Vagina (tissue), 2 donors: ENCODE measurements around the gene OLFM1. TPM values are rescaled to one million over a fixed set of nuclear protein-coding genes. Genes with fewer than 3 reads are reported as not detected.

ENCODE experiments used
- DNase-seq, 2 donors: peaks; one replicate each; pipeline ENCODE4 v3.0.0-alpha.2; 2017; ENCODE audit errors: extremely low spot score in 2 of 2
- H3K27ac ChIP-seq: fragments of 200-600 bp; sonication (generic); one replicate; pipeline ENCODE4 v1.5.1; 2019
- H3K27me3 ChIP-seq: fragments of 200-600 bp; sonication (generic); one replicate; pipeline ENCODE4 v1.5.1; 2019
- H3K36me3 ChIP-seq, 2 donors: fragments of 200-600 bp; sonication (generic); one replicate each; pipeline ENCODE4 v1.5.1; 2017 to 2019
- H3K4me1 ChIP-seq: fragments of 200-600 bp; sonication (generic); one replicate; pipeline ENCODE4 v1.5.1; 2019
- H3K4me3 ChIP-seq, 2 donors: fragments of 200-600 bp; sonication (generic); 1 replicate in 1 of 2; 2 replicates in 1 of 2; pipeline ENCODE4 v1.5.1; 2016 to 2019
- H3K9me3 ChIP-seq: fragments of 200-600 bp; sonication (generic); one replicate; pipeline ENCODE4 v1.5.1; 2019
- CTCF ChIP-seq, 3 experiments: fragments of 450-650 bp in 2 of 3; fragments of 200-600 bp in 1 of 3; sonication (generic) in 1 of 3; IDR thresholded peaks; one replicate each; pipeline ENCODE4 v1.5.1; 2017 to 2019; ENCODE audit warnings: antibody characterized with exemption in 3 of 3, mild to moderate bottlenecking in 2 of 3, moderate library complexity in 2 of 3
- POLR2A ChIP-seq, 2 donors: fragments of 450-650 bp; IDR thresholded peaks; one replicate each; pipeline ENCODE4 v1.6.1; 2017; ENCODE audit warnings: antibody characterized with exemption in 2 of 2, mild to moderate bottlenecking in 2 of 2, moderate library complexity in 2 of 2
- POLR2AphosphoS5 ChIP-seq, 2 donors: sonication (generic); formaldehyde crosslinking; IDR thresholded peaks; one replicate each; pipeline ENCODE4 v1.9.0; 2017; ENCODE audit warnings: antibody characterized with exemption in 2 of 2, mild to moderate bottlenecking in 2 of 2, low read depth in 1 of 2; ENCODE audit not compliant: insufficient read depth in 1 of 2
- intact Hi-C: fragments of 100-400 bp; cut with DNase I; formaldehyde crosslinking; loops from one replicate; pipeline ENCODE4 v1.15.1; 2023
- total RNA-seq: library from RNA; depleted of rRNA; stranded (reverse); fragments of >200 nt; gene quantifications from one replicate; pipeline ENCODE4 v1.2.3, GENCODE V29; 2016

Gene OLFM1
- total RNA-seq, 1 donor from 2014 or later = 39.0 TPM

DNA sequence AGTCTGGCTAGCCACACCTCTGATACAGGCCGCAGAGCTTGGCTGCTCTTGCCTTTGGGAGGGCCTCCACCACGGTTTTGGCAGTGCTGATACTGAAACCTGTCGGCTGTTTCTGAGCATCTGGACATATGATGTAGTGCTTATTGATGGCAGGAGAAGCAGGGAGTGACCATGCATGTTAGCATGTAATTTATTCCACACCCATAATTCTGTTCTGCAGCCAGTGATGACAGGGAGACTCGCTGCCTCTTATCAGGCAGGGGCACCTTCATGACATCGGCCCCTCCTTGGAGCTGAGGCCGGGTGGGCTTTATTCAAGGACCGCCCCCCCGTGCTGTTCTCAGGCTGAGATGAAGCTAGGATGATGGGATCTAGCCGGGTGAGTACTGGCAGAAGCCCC lies 49.0 kb downstream of the OLFM1 start:
- H3K4me1 ChIP-seq = peaks cover 20% of the 10 kb centered on the region
- H3K36me3 ChIP-seq = no peaks in the 10 kb centered on the region
- no peak overlapping the region for H3K27ac ChIP-seq
- H3K9me3 ChIP-seq = no peaks in the 10 kb centered on the region
- intact Hi-C loops = no loop called here
- TF ChIP-seq POLR2A (IDR thresholded peaks at IDR 0.05) (no peak), CTCF (IDR thresholded peaks at IDR 0.05) (no peak), POLR2AphosphoS5 (IDR thresholded peaks at IDR 0.05; ENCODE audit: insufficient read depth in 1 of 2, low read depth in 1 of 2) (no peak)
- H3K4me3 ChIP-seq = no peak overlapping the region
- no peaks in the 10 kb centered on the region for H3K27me3 ChIP-seq
- no peak for DNase-seq

GRCh38 chr9:135136991-135137832 lies 49.7 kb downstream of the OLFM1 start:
- no peak for TF ChIP-seq POLR2A (IDR thresholded peaks at IDR 0.05)
- peak; percentile 17 to 32 for TF ChIP-seq POLR2AphosphoS5 (IDR thresholded peaks at IDR 0.05; ENCODE audit: insufficient read depth in 1 of 2, low read depth in 1 of 2)
- intact Hi-C loops = no loop called here
- no peaks in the 10 kb centered on the region for H3K27me3 ChIP-seq
- H3K4me3 ChIP-seq = no peak overlapping the region
- no peaks in the 10 kb centered on the region for H3K36me3 ChIP-seq
- DNase-seq = no peak
- H3K9me3 ChIP-seq = no peaks in the 10 kb centered on the region
- H3K27ac ChIP-seq = peak overlapping the region; percentile 15
- H3K4me1 ChIP-seq = peaks cover 20% of the 10 kb centered on the region

GRCh38 chr9:135138078-135138855 lies 50.8 kb downstream of the OLFM1 start:
- peaks cover 20% of the 10 kb centered on the region for H3K4me1 ChIP-seq
- intact Hi-C loops = no loop called here
- H3K27ac ChIP-seq = no peak overlapping the region
- H3K9me3 ChIP-seq = no peaks in the 10 kb centered on the region
- H3K27me3 ChIP-seq = no peaks in the 10 kb centered on the region
- no peak overlapping the region for H3K4me3 ChIP-seq
- no peaks in the 10 kb centered on the region for H3K36me3 ChIP-seq
- no peak for TF ChIP-seq POLR2A (IDR thresholded peaks at IDR 0.05)
- TF ChIP-seq POLR2AphosphoS5 (IDR thresholded peaks at IDR 0.05; ENCODE audit: insufficient read depth in 1 of 2, low read depth in 1 of 2) = no peak
- no peak for TF ChIP-seq CTCF (IDR thresholded peaks at IDR 0.05)
- no peak for DNase-seq

DNA sequence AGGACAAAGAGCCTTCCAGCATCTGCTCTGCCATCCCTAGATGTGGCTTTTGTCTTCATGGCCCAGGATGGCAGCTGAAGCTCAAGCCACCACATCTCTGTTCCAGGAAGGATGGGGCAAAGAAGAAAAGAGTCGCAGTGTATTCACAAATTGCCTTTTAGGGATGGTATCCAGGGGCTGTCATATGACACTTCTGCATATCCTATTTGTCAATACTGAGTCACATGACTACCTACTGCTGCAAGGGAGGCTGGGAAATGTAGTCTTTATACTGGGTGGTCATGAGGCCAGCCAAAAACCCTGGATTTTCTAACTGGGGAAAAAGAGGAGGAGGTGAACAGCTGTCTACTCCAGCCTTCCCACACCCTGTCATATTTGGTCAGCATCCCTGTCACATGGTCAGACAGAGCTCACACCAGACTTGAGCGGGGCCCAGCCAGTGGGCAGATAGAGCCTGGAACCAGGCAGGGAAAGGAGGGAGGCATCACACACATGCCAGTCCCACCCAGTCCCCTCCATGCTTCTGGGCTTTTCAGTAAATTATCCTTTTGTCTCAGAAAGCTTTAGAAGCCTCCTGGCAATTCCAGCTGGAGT lies 52.0 kb downstream of the OLFM1 start:
- intact Hi-C loops = no loop called here
- Histone ChIP-seq H3K4me3 (no peak overlapping the region), H3K27ac (no peak overlapping the region), H3K4me1 (peaks cover 15% of the 10 kb centered on the region), H3K9me3 (no peaks in the 10 kb centered on the region), H3K27me3 (no peaks in the 10 kb centered on the region), H3K36me3 (no peaks in the 10 kb centered on the region)
- no peak for DNase-seq
- TF ChIP-seq POLR2A (IDR thresholded peaks at IDR 0.05) = no peak
- TF ChIP-seq CTCF (IDR thresholded peaks at IDR 0.05) = no peak
- no peak for TF ChIP-seq POLR2AphosphoS5 (IDR thresholded peaks at IDR 0.05; ENCODE audit: insufficient read depth in 1 of 2, low read depth in 1 of 2)

- Histone ChIP-seq H3K27me3 (no peaks in the 10 kb centered on the region), H3K9me3 (no peaks in the 10 kb centered on the region), H3K4me1 (peaks cover 11% of the 10 kb centered on the region), H3K27ac (no peak overlapping the region), H3K4me3 (no peak overlapping the region), H3K36me3 (no peaks in the 10 kb centered on the region)
- intact Hi-C loops = no loop called here
- no peak for DNase-seq
- no peak for TF ChIP-seq POLR2A (IDR thresholded peaks at IDR 0.05)
- no peak for TF ChIP-seq POLR2AphosphoS5 (IDR thresholded peaks at IDR 0.05; ENCODE audit: insufficient read depth in 1 of 2, low read depth in 1 of 2)
- TF ChIP-seq CTCF (IDR thresholded peaks at IDR 0.05) = no peak
These were observed 53.8 kb downstream of the OLFM1 start for GRCh38 chr9:135141183-135141774.
